Amygdala (tissue), 56 donors: Measurements from ENCODE around the gene ANKRD34A.

Experiments
- DNase-seq, 56 donors: peaks; one replicate each; lab custom pipeline; 2025; lab: John Stamatoyannopoulos, UW

The ANKRD34A gene

GRCh38 chr1:145917595-145917994 is 46.8 kb downstream of the ANKRD34A start:
- DNase-seq: no peak

DNA sequence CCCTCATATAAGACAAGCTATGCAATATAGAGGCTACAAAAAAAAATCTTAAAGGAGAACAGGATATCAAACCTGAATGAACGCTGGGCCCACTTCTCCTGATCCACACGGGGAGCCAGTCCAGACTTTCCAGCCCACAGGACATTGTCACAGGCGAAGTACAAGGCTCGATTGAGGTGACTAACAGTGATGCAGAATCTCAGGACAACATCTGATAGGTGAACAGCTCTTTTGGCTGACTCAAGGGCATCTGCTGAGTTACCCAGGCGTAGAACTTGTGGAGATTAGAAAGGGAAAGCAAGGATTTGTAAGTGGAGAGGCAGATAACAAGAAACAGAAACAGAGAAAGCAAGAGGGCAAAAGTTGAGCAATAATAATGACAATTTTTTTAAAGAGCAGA is 47.6 kb downstream of the ANKRD34A start:
- no peak for DNase-seq

DNA sequence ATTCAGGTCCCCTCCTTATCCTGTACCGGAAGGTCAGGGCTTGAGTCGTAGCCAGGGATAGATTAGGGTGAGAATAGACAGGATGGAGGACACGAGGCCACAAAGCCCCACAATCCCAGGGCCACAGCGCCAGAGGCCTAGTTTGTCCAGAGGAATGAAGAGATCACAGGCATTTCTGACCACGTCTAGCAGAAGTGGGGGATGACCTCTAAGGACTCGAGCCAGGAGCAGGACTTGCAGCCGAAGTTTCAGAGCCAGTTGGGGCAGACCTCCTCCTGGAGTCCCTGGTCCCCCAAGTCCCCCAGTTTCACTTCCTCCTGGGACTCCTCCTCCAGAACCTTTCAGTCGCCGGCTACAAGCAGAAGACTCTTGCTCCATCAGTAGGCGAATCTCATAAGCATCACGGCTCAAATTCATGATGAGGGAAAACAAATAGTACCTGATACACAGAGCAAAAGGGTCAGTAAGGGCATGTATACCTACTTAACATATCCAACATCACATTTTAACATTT is 52.2 kb downstream of the ANKRD34A start:
- DNase-seq: no peak
